Measurements from ENCODE around the gene TRIM61. TPM values are rescaled to one million over a fixed set of nuclear protein-coding genes. Genes with fewer than 3 reads are reported as not detected.
"Not testable (repeated sequence)": the region's sequence is repeated elsewhere in the genome, so short reads cannot be mapped to it uniquely, and the experiment has no call there.

The TRIM61 gene
- polyA plus RNA-seq, 2 of the 4 experiments (the other 2 are of a cell fraction), result not detected

DNA sequence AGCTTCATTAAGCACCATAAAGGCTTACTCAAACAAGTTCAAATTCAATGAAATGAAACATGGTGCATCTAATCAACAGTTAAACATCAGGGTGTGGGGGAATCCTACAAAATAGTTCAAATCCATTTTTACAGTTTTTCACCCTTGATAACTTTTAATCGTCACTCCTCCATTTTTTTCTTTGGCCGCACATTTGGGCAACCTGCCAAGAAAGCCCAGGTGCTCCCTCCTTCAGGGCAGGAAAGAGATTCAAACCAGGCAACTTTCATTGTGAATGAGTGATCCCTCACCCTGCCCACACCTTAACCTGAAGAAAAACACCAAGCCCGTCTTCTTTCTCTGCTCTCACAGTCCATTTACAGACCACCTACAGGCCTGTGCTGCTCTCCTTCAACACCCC, 24.9 kb downstream of the TRIM61 start:
- ChIA-PET CTCF (interaction anchor here (0.9 kb wide), 1 partner anchor 1402 kb away, joined by 5 read pairs; no protein-coding TSS in a partner anchor), POLR2A (no interaction called here)
- Histone ChIP-seq H3K9me3 (0 out of 3 replicates have a peak, but pooled peaks cover 3% of the 10 kb centered on the region), H3K4me2 (no peak overlapping the region), H3K27ac (no peak overlapping the region), H3K4me3 (no peak overlapping the region), H3K4me1 (no peaks in the 10 kb centered on the region)
- TF ChIP-seq FOSL2 (IDR thresholded peaks at IDR 0.05) (no peak), FOSL2 (CRISPR knock-in tag; IDR thresholded peaks at IDR 0.05) (no peak), BHLHE40 (IDR thresholded peaks at IDR 0.05; ENCODE audit: low read depth, low read length) (no peak), RFX5 (IDR thresholded peaks at IDR 0.05) (no peak), RAD21 (conservative IDR thresholded peaks at IDR 0.05 in 1 of 2, IDR thresholded peaks at IDR 0.05 in 1 of 2) (no peak), RCOR1 (IDR thresholded peaks at IDR 0.05; ENCODE audit: low read depth, low read length) (no peak), MYC (IDR thresholded peaks at IDR 0.05; ENCODE audit: borderline replicate concordance, low read length) (no peak), JUN (IDR thresholded peaks at IDR 0.05) (no peak), ESRRA (IDR thresholded peaks at IDR 0.05; ENCODE audit: borderline replicate concordance, low read length) (no peak), CBX2 (IDR thresholded peaks at IDR 0.05; ENCODE audit: borderline replicate concordance, low read depth) (no peak), HOXA7 (CRISPR knock-in tag; IDR thresholded peaks at IDR 0.05) (no peak), SMC3 (IDR thresholded peaks at IDR 0.05) (no peak), CBX8 (IDR thresholded peaks at IDR 0.05) (no peak)
- no peak for FAIRE-seq
- ATAC-seq, result no peak
- DNase-seq (ENCODE audit: low read depth in 1 of 2, low spot score in 1 of 2), result no peak
- WGBS (ENCODE audit: missing lambda C conversion rate), result 32% methylated on average over 3 of the region's 3 CpGs

DNA sequence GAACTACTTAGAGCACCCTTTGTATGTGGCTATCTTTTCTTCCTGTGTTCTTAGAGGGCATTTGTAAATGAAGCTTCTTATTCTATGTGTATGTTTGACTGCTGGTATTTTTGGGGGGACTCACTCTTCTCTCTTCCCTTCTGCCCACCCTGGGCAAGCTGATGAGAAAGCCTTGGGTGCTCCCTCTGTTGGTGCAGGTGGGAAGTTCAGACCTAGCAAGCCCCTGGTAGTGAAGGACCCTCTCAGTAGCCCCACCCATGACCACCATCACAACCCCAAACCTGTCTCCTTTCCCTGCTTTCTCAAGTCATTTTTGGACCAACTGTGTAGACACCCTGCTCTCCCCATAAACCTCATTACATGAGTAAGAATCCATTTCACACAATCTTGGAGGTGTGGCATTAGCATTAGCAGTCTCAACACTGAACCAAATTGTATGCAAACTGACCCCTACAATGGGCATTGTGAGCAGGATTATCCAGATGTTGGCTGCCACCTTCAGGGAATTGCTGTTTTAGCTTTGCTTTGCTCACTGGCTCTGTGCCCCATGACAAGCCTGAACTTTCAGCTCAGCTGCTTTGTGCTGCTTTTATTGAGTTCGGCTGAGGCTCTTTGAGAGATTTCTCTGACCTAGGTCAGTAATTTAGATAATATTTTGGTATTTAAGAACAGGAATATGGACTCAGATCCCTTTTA, 27.9 kb downstream of the TRIM61 start:
- FAIRE-seq (no peak), DNase-seq (ENCODE audit: low read depth in 1 of 2, low spot score in 1 of 2) (no peak), ATAC-seq (peak in 1 of 2 experiments; percentile 55; a peak in 1 of 6 replicates)
- TF ChIP-seq KDM1A (IDR thresholded peaks at IDR 0.05; ENCODE audit: low read depth) (no peak), CHD2 (IDR thresholded peaks at IDR 0.05; ENCODE audit: low read length, partially characterized antibody) (no peak), EHF (CRISPR knock-in tag; IDR thresholded peaks at IDR 0.05) (no peak), FOSL2 (IDR thresholded peaks at IDR 0.05) (no peak), FOSL2 (CRISPR knock-in tag; IDR thresholded peaks at IDR 0.05) (no peak), POLR2AphosphoS2 (conservative IDR thresholded peaks at IDR 0.05; ENCODE audit: low read length) (no peak)
- POLR2A ChIA-PET, result no interaction called here
- Histone ChIP-seq H3K4me1 (no peaks in the 10 kb centered on the region), H3K9me3 (no peaks in the 10 kb centered on the region), H3K4me3 (no peak overlapping the region), H3K27ac (no peak overlapping the region), H3K4me2 (no peak overlapping the region)
- CTCF ChIA-PET, result interaction anchor here (0.6 to 2.4 kb wide), 3 partner anchors 9 to 166 kb away, joined by 3 to 8 read pairs (median 3); no protein-coding TSS in a partner anchor
- 0% methylated on average over 1 of the region's 1 CpG for WGBS (ENCODE audit: missing lambda C conversion rate)

DNA sequence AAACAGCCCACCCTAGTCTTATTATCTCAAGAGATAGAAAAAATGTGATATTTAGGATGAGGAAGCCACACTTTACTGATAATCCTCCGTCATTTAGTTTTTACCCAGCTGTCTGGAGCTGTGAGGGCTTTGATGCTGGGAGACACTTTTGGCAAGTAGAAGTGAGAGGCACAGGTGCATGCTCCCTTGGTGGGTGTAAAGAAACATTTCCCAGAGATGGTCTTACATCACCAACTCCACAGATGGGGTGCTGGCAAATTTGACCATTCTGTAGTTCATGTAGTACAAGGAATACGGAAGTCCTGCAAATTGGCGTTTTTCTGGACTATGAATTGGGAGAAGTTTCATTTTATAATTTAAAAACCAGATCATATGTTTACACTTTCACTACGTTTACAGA, 28.5 kb downstream of the TRIM61 start:
- ATAC-seq (no peak), DNase-seq (ENCODE audit: low read depth in 1 of 2, low spot score in 1 of 2) (no peak), FAIRE-seq (no peak)
- Histone ChIP-seq H3K4me3 (no peak overlapping the region), H3K4me1 (no peaks in the 10 kb centered on the region), H3K4me2 (no peak overlapping the region), H3K9me3 (no peaks in the 10 kb centered on the region), H3K27ac (no peak overlapping the region)
- TF ChIP-seq ZFP36 (IDR thresholded peaks at IDR 0.05; ENCODE audit: borderline replicate concordance, partially characterized antibody) (no peak), JUN (IDR thresholded peaks at IDR 0.05) (no peak), SMC3 (IDR thresholded peaks at IDR 0.05) (no peak), RCOR1 (IDR thresholded peaks at IDR 0.05; ENCODE audit: low read depth, low read length) (no peak), TFCP2L1 (CRISPR knock-in tag; IDR thresholded peaks at IDR 0.05) (no peak)
- TF ChIP-seq, protein P1, sequence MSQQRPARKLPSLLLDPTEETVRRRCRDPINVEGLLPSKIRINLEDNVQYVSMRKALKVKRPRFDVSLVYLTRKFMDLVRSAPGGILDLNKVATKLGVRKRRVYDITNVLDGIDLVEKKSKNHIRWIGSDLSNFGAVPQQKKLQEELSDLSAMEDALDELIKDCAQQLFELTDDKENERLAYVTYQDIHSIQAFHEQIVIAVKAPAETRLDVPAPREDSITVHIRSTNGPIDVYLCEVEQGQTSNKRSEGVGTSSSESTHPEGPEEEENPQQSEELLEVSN (IDR thresholded peaks at IDR 0.05; ENCODE audit: borderline replicate concordance, low read depth), result no peak
- TF ChIP-seq, protein P2, sequence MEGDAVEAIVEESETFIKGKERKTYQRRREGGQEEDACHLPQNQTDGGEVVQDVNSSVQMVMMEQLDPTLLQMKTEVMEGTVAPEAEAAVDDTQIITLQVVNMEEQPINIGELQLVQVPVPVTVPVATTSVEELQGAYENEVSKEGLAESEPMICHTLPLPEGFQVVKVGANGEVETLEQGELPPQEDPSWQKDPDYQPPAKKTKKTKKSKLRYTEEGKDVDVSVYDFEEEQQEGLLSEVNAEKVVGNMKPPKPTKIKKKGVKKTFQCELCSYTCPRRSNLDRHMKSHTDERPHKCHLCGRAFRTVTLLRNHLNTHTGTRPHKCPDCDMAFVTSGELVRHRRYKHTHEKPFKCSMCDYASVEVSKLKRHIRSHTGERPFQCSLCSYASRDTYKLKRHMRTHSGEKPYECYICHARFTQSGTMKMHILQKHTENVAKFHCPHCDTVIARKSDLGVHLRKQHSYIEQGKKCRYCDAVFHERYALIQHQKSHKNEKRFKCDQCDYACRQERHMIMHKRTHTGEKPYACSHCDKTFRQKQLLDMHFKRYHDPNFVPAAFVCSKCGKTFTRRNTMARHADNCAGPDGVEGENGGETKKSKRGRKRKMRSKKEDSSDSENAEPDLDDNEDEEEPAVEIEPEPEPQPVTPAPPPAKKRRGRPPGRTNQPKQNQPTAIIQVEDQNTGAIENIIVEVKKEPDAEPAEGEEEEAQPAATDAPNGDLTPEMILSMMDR (IDR thresholded peaks at IDR 0.05), result no peak
- WGBS (ENCODE audit: missing lambda C conversion rate), result 33% methylated on average over 4 of the region's 4 CpGs
- ChIA-PET POLR2A (no interaction called here), CTCF (interaction anchor here (0.6 to 2.4 kb wide), 3 partner anchors 8 to 165 kb away, joined by 3 to 8 read pairs (median 3); no protein-coding TSS in a partner anchor)

DNA sequence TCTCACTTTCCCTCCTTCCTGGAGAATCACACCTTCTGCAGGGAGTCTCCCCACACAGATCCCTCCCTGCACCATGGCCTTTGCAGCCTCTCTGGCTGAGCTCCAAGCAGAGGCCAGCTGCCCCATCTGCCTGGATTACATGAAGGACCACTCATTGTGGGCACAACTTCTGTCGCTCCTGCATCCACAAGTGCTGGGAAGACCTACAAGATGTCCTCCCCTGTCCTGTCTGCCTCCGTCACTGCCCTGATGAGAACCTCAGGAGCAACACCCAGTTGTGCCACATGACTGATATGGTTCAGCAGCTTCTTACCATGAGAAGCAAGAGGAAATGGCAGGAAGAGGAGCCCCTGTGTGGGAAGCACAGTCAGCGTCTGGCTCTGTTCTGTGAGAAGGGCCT, 29.5 kb downstream of the TRIM61 start:
- POLR2A ChIA-PET; H3K27ac ChIP-seq; H3K9me3 ChIP-seq; H3K4me3 ChIP-seq; H3K4me1 ChIP-seq; DNase-seq (ENCODE audit: low read depth in 1 of 2, low spot score in 1 of 2); FAIRE-seq; H3K4me2 ChIP-seq; ATAC-seq: not testable (repeated sequence)
- no CpG with 5 or more reads among the region's 3 CpGs for WGBS (ENCODE audit: missing lambda C conversion rate)
- CTCF ChIA-PET, result interaction anchor here (2.4 kb wide), 1 partner anchor 12 kb away, joined by 8 read pairs; no protein-coding TSS in a partner anchor

Data from A549 (cell line).